Measurements from ENCODE around the gene SETD7.

DNA sequence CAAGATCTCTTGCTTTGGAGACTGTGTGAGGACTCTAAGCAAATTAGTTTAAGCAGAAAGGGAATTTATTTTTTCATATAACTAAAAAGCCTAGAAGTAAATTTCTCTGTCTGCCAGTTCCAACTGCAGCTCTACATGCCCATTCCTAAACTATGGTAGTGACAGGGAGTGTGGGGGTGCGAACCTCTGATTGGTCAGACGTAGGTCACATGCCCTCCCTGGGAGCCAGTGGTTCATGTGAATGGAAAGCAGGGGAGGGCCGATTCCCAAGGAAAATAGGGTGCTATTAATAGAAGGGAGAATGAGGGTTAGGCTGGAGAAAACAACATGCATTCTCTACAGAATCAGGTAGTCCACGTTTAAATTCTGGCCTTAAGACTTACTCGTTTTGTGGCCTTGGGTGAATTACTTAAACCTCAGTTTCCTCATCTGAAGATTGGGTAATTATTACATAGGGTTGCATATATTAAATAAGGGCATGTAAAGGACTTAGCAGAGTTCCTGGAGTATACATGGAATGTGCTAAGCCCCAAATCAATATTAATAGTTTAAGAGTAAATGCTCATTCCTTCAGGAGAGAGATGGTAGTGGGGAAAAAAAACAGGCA is 94.9 kb downstream of the SETD7 start:
- TF ChIP-seq, protein P1, sequence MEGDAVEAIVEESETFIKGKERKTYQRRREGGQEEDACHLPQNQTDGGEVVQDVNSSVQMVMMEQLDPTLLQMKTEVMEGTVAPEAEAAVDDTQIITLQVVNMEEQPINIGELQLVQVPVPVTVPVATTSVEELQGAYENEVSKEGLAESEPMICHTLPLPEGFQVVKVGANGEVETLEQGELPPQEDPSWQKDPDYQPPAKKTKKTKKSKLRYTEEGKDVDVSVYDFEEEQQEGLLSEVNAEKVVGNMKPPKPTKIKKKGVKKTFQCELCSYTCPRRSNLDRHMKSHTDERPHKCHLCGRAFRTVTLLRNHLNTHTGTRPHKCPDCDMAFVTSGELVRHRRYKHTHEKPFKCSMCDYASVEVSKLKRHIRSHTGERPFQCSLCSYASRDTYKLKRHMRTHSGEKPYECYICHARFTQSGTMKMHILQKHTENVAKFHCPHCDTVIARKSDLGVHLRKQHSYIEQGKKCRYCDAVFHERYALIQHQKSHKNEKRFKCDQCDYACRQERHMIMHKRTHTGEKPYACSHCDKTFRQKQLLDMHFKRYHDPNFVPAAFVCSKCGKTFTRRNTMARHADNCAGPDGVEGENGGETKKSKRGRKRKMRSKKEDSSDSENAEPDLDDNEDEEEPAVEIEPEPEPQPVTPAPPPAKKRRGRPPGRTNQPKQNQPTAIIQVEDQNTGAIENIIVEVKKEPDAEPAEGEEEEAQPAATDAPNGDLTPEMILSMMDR (IDR thresholded peaks at IDR 0.05), result no peak
- no peak for TF ChIP-seq POLR2AphosphoS5 (IDR thresholded peaks at IDR 0.05)

Data from stomach (tissue), 4 donors.